Measurements from ENCODE around the gene SFTPA1. TPM values are rescaled to one million over a fixed set of nuclear protein-coding genes. Genes with fewer than 3 reads are reported as not detected.
"Not testable (repeated sequence)": the region's sequence is repeated elsewhere in the genome, so short reads cannot be mapped to it uniquely, and the experiment has no call there.

SFTPA1 gene
- not detected in 2 replicates for total RNA-seq

- intact Hi-C loops (cut with micrococcal nuclease): no loop called here
Measured at GRCh38 chr10:79610601-79611191, at the start of gene SFTPA1. TSS of gene SFTPA1 (plus strand) at chr10:79610939. CDS start at chr10:79611826, 887 bp downstream.

- intact Hi-C loops (cut with micrococcal nuclease): no loop called here
Measured at GRCh38 chr10:79561257-79561656, 49.5 kb upstream of the SFTPA1 start.

GRCh38 chr10:79562135-79562756, 48.5 kb upstream of the SFTPA1 start:
- intact Hi-C loops (cut with micrococcal nuclease): loop anchor here (1.0 kb wide), 2 partner anchors 46 to 367 kb away; no protein-coding TSS in a partner anchor

GRCh38 chr10:79563426-79563825, 47.3 kb upstream of the SFTPA1 start:
- intact Hi-C loops (cut with micrococcal nuclease): no loop called here

DNA sequence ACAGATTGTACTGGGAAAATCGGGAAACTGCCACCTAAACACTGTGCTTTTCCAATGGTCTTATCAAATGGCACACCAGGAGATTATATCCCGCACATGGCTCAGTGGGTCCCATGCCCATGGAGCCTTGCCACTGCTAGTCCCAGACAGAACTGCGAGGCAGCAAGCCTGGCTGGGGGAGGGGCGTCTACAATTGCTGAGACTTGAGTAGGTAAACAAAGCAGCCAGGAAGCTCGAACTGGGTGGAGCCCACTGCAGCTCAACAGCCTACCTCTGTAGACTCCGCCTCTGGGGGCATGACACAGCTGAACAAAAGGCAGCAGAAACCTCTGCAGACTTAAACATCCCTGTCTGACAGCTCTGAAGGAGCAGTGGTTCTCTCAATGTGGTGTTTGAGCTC, 40.1 kb upstream of the SFTPA1 start:
- intact Hi-C loops (cut with micrococcal nuclease): not testable (repeated sequence)

DNA sequence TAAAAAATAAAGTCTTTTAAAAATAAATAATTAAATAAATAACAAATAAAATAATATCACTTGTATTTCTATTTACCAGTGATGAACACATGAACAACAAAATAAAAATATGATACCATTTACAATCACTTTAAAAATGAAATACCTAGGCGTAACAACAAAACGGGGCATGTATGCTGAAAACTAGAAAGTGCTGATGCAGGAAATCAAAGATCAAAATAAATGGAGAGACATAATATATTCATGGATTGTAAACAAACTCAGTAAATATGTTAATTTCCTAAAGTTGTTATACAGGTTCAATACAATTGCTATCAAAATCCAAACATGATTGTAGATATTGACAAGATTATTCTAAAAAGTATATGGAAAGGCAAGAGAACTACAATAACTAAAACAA, 31.4 kb upstream of the SFTPA1 start:
- intact Hi-C loops (cut with micrococcal nuclease): no loop called here

GRCh38 chr10:79581044-79581443, 29.7 kb upstream of the SFTPA1 start:
- intact Hi-C loops (cut with micrococcal nuclease): no loop called here

- intact Hi-C loops (cut with micrococcal nuclease): no loop called here
Measured at GRCh38 chr10:79582096-79582495, 28.6 kb upstream of the SFTPA1 start.

- intact Hi-C loops (cut with micrococcal nuclease): not testable (repeated sequence)
Measured at GRCh38 chr10:79582954-79583353, 27.8 kb upstream of the SFTPA1 start.

- intact Hi-C loops (cut with micrococcal nuclease): no loop called here
Measured at GRCh38 chr10:79583488-79584024, 27.2 kb upstream of the SFTPA1 start.

- intact Hi-C loops (cut with micrococcal nuclease): no loop called here
Measured at GRCh38 chr10:79585870-79586527, 24.7 kb upstream of the SFTPA1 start.

GRCh38 chr10:79586933-79587332, 23.8 kb upstream of the SFTPA1 start:
- intact Hi-C loops (cut with micrococcal nuclease): no loop called here

GRCh38 chr10:79588800-79589199, 21.9 kb upstream of the SFTPA1 start:
- intact Hi-C loops (cut with micrococcal nuclease): no loop called here

DNA sequence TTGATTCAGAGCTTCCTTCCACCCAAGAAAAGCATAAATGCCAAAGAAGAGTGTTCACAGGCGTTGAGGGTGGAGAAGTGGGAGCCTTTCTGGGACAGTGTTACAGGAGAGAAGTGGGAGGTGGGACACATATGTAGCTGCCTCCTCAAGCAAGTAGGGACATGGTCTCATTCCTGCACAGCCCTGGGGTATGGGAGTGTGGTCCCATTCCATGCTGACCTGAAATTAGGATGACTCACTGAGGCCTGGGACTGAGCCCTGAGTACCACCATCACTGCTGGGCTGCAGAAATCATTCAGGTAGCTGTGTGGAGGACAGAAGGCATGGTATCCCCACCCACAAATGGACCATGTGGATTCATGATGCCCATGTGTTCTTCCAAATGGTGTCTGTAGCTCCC, 17.4 kb upstream of the SFTPA1 start:
- intact Hi-C loops (cut with micrococcal nuclease): no loop called here

DNA sequence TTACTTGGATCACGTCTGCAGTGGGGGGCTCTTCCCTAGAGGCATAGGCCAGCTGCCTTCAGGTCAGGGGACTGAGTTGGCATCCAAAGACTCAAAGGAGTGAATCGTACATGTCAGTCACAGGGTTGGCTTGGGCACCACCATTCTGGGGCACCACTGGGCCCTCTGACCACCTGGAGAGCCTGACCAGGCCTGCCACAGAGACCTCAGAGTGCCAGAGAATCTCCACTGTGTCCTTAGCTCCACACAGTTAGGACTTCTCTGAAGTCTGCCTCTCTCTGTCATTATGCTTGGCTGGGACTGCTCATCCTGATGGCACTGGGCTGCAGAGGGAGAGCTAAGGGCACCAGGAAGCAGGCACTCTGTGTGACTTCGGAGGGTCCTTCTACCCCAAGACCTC, 16.2 kb upstream of the SFTPA1 start:
- intact Hi-C loops (cut with micrococcal nuclease): not testable (repeated sequence)

DNA sequence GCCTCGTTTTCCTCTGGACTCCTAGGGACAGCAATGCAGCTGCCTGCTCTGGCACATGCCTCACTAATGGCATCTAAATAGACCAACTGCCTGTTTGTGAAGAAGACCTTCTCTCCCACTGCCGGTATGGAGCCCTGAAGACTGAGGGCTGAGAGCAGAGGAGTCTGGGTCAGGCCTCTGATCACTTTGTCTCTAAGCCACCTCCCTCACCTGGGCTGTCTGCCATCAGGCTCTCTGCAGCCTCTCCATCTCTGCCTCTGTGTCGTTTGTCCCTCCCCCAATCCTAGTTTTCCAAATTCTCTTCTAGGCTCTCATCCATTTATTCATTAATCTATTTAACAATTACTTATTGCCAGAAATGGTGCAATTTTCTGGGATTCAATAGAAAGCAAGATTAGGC, 15.2 kb upstream of the SFTPA1 start:
- intact Hi-C loops (cut with micrococcal nuclease): no loop called here

DNA sequence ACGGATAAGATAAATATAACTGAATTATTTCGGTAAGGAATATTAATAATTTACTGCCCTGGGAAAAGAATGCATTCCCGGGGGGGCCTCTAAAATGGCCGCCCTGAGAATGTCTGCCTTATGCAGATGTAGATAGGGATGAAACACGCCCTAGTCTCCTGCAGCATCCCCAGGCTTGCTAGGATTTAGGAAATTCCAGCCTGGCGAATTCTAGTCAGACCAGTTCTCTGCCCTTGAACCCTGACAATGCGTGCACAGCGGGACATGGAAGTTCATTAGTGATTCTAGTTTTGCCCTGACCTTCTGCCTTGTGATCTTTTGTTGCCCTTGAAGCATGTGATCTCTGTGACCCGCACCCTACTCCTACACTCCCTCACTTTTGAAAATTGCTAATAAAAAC, 11.1 kb upstream of the SFTPA1 start:
- intact Hi-C loops (cut with micrococcal nuclease): not testable (repeated sequence)

DNA sequence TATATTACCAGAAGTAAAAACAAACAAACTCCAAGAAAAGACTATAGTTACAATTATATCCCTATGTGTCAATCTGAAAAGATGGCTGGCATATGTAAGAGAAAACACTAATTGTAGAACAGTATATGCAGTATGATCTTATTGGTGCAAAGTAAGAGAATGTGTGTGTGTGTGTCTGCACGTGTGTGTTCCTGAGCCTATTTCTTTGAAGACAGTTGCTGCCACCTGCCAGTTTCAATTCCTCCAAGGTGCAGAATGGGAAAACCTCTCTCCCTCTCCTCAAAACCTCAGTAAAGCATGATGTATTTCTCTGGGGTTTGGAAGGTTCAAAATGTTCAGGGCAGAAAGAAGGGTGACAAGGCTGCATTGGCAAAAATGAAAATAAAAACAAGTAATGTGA, 8.8 kb upstream of the SFTPA1 start:
- intact Hi-C loops (cut with micrococcal nuclease): no loop called here

GRCh38 chr10:79602953-79603352, 7.8 kb upstream of the SFTPA1 start:
- intact Hi-C loops (cut with micrococcal nuclease): no loop called here

- intact Hi-C loops (cut with micrococcal nuclease): no loop called here
Measured at GRCh38 chr10:79604294-79604693, 6.4 kb upstream of the SFTPA1 start.

- intact Hi-C loops (cut with micrococcal nuclease): no loop called here
Measured at GRCh38 chr10:79605308-79605707, 5.4 kb upstream of the SFTPA1 start.
